Measurements from ENCODE around the gene RNASE7.
A peak's percentile ranks its signal among the peaks of the same experiment; 100 is the strongest.

The RNASE7 gene

GRCh38 chr14:21068521-21069387 is 26.6 kb downstream of the RNASE7 start:
- peak in 1 of 2 donors; percentile 30 for DNase-seq (ENCODE audit: low read depth in 2 of 2)

- no peak for DNase-seq (ENCODE audit: low read depth in 2 of 2)
Measured at GRCh38 chr14:21069388-21070082, 27.4 kb downstream of the RNASE7 start.

GRCh38 chr14:21070083-21070609 is 28.0 kb downstream of the RNASE7 start, which contains the start of gene ARHGEF40:
Gene ARHGEF40, plus strand, starts transcription at chr14:21070304. Its CDS starts 93 bp downstream, at chr14:21070397.
- no peak for DNase-seq (ENCODE audit: low read depth in 2 of 2)

- no peak for DNase-seq (ENCODE audit: low read depth in 2 of 2)
Measured at GRCh38 chr14:21070610-21071224, 28.6 kb downstream of the RNASE7 start.

- peak in 1 of 2 donors; percentile 34 for DNase-seq (ENCODE audit: low read depth in 2 of 2)
Measured at GRCh38 chr14:21071225-21072030, 29.3 kb downstream of the RNASE7 start.

- no peak for DNase-seq (ENCODE audit: low read depth in 2 of 2)
Measured at GRCh38 chr14:21072031-21072473, 29.9 kb downstream of the RNASE7 start.

- DNase-seq (ENCODE audit: low read depth in 2 of 2), result no peak
Measured at GRCh38 chr14:21072781-21073339, 30.7 kb downstream of the RNASE7 start.

GRCh38 chr14:21073921-21074320 is 31.8 kb downstream of the RNASE7 start:
- no peak for DNase-seq (ENCODE audit: low read depth in 2 of 2)

GRCh38 chr14:21074398-21075272 is 32.5 kb downstream of the RNASE7 start:
- no peak for DNase-seq (ENCODE audit: low read depth in 2 of 2)

- DNase-seq (ENCODE audit: low read depth in 2 of 2), result no peak
Measured at GRCh38 chr14:21075719-21076437, 33.7 kb downstream of the RNASE7 start.

- no peak for DNase-seq (ENCODE audit: low read depth in 2 of 2)
Measured at GRCh38 chr14:21077672-21078071, 35.5 kb downstream of the RNASE7 start.

GRCh38 chr14:21078287-21078686 is 36.1 kb downstream of the RNASE7 start:
- no peak for DNase-seq (ENCODE audit: low read depth in 2 of 2)

- DNase-seq (ENCODE audit: low read depth in 2 of 2), result no peak
Measured at GRCh38 chr14:21078726-21079125, 36.6 kb downstream of the RNASE7 start.

GRCh38 chr14:21081521-21082142 is 39.5 kb downstream of the RNASE7 start:
- DNase-seq (ENCODE audit: low read depth in 2 of 2), result no peak

GRCh38 chr14:21083565-21084325 is 41.6 kb downstream of the RNASE7 start:
- no peak for DNase-seq (ENCODE audit: low read depth in 2 of 2)

GRCh38 chr14:21084396-21084795 is 42.2 kb downstream of the RNASE7 start:
- DNase-seq (ENCODE audit: low read depth in 2 of 2), result no peak

GRCh38 chr14:21084998-21085853 is 43.1 kb downstream of the RNASE7 start:
- no peak for DNase-seq (ENCODE audit: low read depth in 2 of 2)

Measured in stimulated activated CD4-positive, alpha-beta T cell treated with anti-CD3 and anti-CD28 coated beads, Interleukin-1b, Interleukin-23, amount 100 ng/mL, for 4 hours (primary cell).